NK-92 (cell line): Measurements from ENCODE around the gene SPRED2.

Experiments used
- DNase-seq: peaks from one replicate; lab custom pipeline; 2025; ENCODE audit not compliant: unreplicated experiment; lab: John Stamatoyannopoulos, UW

Gene SPRED2, protein sequence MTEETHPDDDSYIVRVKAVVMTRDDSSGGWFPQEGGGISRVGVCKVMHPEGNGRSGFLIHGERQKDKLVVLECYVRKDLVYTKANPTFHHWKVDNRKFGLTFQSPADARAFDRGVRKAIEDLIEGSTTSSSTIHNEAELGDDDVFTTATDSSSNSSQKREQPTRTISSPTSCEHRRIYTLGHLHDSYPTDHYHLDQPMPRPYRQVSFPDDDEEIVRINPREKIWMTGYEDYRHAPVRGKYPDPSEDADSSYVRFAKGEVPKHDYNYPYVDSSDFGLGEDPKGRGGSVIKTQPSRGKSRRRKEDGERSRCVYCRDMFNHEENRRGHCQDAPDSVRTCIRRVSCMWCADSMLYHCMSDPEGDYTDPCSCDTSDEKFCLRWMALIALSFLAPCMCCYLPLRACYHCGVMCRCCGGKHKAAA

DNA sequence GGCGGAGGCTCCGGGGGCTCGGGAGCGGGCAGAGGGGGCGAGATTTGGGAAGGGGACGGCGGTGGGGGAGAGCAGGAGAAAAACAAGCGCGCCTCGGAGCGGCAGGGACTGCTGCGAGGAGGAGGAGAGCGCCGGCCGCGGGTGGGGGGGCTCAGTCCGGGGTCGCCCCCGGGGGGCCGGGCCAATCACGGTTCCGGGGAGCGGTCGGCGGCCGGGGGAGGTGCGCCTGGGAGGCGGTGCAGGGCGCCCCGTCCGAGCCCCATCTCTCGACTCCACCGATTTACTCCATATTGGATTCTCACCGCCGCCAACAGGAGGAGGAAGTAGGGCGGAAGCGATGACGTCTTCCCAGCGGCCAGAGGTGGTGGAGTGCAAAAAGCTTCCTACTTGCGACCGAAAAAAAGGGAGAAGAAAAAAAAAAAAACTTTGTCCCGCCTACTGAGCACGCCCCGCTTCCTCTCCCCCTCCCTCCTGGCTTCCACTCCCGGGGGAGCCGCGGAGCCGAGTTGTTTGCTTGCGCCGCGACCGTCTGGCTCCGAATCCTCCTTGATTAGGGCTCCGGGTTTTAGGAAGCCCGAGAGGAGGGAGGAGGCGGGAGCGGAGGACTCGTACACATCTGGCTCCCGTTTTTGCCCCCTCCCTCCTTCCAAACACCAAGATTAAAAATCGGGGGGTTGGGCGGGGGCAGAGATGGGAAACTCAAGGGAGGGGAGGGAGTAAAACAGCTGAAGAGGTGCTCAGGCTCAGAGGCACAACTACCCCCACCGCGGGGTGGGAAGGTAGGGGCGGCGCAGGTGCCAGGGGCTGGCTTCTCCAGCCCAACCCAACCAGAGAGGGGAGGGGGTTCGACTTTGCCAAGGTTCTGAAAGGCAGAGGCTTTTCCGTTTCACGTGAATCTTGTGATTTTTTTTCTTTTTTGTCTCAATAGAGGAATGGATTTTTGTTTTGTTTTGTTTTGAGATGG lies at the start of gene SPRED2:
Gene SPRED2, minus strand, starts transcription at position 373 of the 964 bp plus-strand sequence. CDS start 612 bp downstream, outside the sequence.
- no peak for DNase-seq

DNA sequence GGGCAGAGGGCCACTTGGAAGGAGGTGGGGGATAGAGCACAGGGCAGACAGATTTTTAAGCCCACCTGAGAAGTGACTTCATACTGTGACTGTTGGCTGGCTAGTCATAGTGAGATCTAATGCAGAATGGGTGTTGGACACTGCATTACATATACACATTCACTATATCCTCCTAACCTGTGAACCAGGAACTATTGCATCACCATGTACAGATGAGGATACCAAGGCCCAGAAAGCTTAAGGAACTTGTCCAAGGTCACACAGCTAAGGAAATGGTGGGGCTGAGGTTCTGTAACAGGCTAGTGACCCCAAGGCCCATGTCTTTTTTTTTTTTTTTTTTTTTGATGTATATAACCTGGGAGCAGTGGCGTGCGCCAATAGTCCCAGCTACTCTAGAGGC lies 49.6 kb upstream of the SPRED2 start:
- no peak for DNase-seq

- DNase-seq, result no peak
These were observed 47.1 kb upstream of the SPRED2 start for GRCh38 chr2:65479524-65479923.

- no peak for DNase-seq
These were observed 46.2 kb upstream of the SPRED2 start for GRCh38 chr2:65478498-65479135.

DNA sequence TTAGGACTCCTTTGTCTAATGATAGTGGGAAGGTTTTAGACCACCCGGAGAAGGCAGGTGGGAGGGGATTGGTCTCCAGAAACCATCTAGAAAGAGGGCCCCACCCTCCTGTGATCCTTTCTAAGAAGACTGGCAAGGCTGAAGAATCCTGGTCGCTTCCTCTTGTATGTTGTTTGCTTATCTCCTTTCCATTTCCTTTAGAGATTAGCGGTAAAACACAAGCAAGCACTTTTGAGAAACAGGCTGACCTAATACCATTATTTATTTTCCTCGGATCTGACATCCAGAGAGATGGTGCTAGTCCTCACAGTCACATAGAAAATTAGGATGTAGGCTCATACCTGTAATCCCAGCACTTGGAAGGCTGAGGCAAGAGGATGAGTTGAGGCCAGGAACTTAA lies 45.2 kb upstream of the SPRED2 start:
- no peak for DNase-seq

DNA sequence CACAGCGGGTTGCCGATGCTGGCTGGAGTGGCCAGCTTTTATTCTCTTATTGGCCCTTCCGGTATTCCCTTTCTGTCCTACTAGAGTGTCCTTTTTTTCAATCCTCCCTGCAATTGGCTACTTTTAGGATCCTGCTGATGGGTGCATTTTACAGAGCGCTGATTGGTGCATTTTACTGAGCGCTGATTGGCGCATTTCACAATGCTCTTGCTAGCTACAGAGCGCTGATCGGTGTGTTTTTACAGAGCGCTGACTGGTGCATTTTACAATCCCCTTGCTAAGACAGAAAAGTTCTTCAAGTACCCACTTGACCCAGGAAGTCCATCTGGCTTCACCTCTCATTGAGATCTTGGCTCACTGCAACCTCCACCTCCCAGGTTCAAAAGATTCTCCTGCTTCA lies 44.4 kb upstream of the SPRED2 start:
- no peak for DNase-seq

DNA sequence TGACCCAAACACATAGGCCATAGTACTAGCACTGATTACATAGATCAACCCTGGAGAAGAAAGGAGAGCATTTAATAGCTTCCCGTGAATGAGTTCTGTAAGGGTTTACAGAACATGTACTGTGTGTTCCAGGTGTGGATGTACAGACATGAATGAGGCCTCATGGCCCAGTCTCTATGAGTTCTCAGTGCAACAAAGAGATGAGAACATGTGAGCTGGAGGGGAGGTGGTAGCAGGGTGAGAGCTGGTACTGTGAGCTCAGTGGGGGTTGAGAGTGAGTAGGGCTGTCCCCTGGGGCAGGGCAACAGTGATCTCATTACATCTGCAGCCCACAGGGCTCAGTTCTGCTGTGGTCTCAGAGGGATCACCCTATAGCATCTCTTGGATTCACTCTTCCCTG lies 42.6 kb upstream of the SPRED2 start:
- DNase-seq, result no peak

GRCh38 chr2:65473045-65473444 lies 40.6 kb upstream of the SPRED2 start:
- DNase-seq, result no peak

- DNase-seq, result no peak
These were observed 39.0 kb upstream of the SPRED2 start for GRCh38 chr2:65471409-65471808.

DNA sequence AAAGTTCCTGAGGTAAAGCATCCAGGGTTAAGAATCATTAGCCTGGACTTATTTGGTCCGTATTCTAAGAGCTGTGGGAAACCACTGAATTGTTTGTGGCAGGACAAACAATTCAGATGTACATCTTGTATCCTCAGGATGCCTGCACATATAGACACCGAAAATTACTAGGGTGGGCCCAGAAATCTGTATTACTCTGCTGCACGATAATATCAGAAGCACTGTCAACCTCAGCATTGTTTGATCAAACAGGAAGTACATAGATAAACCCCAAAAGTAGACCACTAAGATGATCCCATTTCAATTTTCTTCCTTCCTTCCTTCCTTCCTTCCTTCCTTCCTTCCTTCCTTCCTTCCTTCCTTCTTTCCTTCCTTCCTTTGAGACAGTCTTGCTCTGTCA lies 34.2 kb upstream of the SPRED2 start:
- DNase-seq, result no peak

- DNase-seq, result no peak
These were observed 33.5 kb upstream of the SPRED2 start for GRCh38 chr2:65465857-65466256.

GRCh38 chr2:65465124-65465523 lies 32.7 kb upstream of the SPRED2 start:
- no peak for DNase-seq

- DNase-seq, result no peak
These were observed 32.2 kb upstream of the SPRED2 start for GRCh38 chr2:65464604-65465003.

GRCh38 chr2:65458999-65459398 lies 26.6 kb upstream of the SPRED2 start:
- no peak for DNase-seq

DNA sequence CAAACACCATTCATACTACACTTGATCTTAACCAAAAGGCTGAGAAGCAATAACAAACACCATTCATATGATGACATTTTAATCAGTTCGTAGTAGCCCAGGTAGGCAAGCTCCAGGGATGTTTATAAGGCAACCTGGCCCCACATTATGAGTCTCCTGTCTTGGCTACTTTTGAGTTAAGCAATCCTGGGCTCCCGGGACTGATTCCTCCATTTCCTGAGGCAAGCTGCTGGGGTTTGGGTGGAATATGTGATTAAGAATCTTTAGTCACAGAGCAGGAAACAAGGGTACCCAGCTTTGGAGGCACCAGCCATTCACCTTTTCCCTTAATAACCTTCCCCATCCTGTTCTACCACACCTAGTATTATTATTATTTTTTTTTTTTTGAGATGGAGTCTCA lies 24.5 kb upstream of the SPRED2 start:
- no peak for DNase-seq

DNA sequence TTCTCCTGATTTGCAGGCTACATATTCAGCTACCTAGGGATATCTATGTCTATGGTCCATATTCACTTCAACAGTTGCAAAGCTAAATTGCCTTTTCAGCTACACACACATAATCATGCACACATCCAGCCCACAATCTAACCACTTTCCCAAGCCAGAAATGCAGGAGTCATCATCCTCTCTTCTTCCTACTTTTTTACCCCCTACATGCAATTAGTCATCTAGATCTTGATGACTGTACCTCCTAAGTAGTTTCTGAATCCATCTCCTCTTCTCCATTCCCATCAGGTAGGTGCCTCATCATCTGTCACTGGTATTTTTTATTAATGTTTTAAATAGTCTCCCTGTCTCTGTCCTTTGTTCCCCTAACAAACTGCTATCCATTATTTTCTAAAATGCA lies 23.7 kb upstream of the SPRED2 start:
- no peak for DNase-seq

- DNase-seq, result no peak
These were observed 21.5 kb upstream of the SPRED2 start for GRCh38 chr2:65453916-65454315.

- no peak for DNase-seq
These were observed 19.9 kb upstream of the SPRED2 start for GRCh38 chr2:65452150-65452895.

- DNase-seq, result no peak
These were observed 18.4 kb upstream of the SPRED2 start for GRCh38 chr2:65450810-65451209.

GRCh38 chr2:65450393-65450792 lies 18.0 kb upstream of the SPRED2 start:
- DNase-seq, result no peak
